Caco-2 (cell line): Measurements from ENCODE around the gene GAK. TPM values are rescaled to one million over a fixed set of nuclear protein-coding genes. Genes with fewer than 3 reads are reported as not detected.

ENCODE experiments used
- BruUV-seq: library from RNA; stranded (reverse); fragments of 400-500 nt; replicated peaks from 2 replicates; lab custom pipeline; 2021; lab: Mats Ljungman, UMichigan
- CTCF ChIA-PET: fragments of 300-600 bp; sonication (Branson Sonifier 250); formaldehyde crosslinking; loops from one replicate; lab custom pipeline; 2022; ENCODE audit warnings: antibody characterized with exemption; lab: Charles Lee
- POLR2A ChIA-PET: fragments of 300-600 bp; sonication (Branson Sonifier 250); formaldehyde crosslinking; loops from one replicate; lab custom pipeline; 2022; ENCODE audit warnings: antibody characterized with exemption; lab: Charles Lee
- DNase-seq, 2 experiments: peaks; one replicate each; pipeline versions ENCODE4 v3.0.0 to v3.0.0-alpha.2; 2020 to 2022
- H3K27me3 ChIP-seq: replicated peaks from 2 replicates; pipeline ENCODE4 v1.6.0; 2011; ENCODE audit warnings: low read length; ENCODE audit not compliant: control insufficient read depth, insufficient read depth
- H3K36me3 ChIP-seq: 2 replicates; pipeline ENCODE4 v1.5.1; 2011; ENCODE audit warnings: low read length; ENCODE audit not compliant: control insufficient read depth, insufficient read depth
- H3K4me1 ChIP-seq: fragments of 250-450 bp; sonication (Bioruptor Pico); 2 replicates; pipeline ENCODE4 v1.5.1; 2020; ENCODE audit warnings: mild to moderate bottlenecking
- H3K4me3 ChIP-seq: 2 replicates; pipeline ENCODE4 v1.5.1; 2011; ENCODE audit warnings: low read depth, mild to moderate bottlenecking, control low read depth, low read length
- H3K9me3 ChIP-seq: fragments of 250-450 bp; sonication (Bioruptor Pico); 2 replicates; pipeline ENCODE4 v1.5.1; 2020; ENCODE audit warnings: mild to moderate bottlenecking, moderate library complexity
- H3K27ac Mint-ChIP-seq: one replicate; pipeline ENCODE4 v1.8.0; 2022; ENCODE audit warnings: mixed read lengths; ENCODE audit not compliant: unreplicated experiment
- H3K27me3 Mint-ChIP-seq: one replicate; pipeline ENCODE4 v1.8.0; 2022; ENCODE audit warnings: mixed read lengths; ENCODE audit not compliant: insufficient read depth, unreplicated experiment
- H3K36me3 Mint-ChIP-seq: one replicate; pipeline ENCODE4 v1.8.0; 2022; ENCODE audit warnings: mild to moderate bottlenecking, mixed read lengths; ENCODE audit not compliant: insufficient read depth, unreplicated experiment
- H3K4me1 Mint-ChIP-seq: one replicate; pipeline ENCODE4 v1.8.0; 2022; ENCODE audit warnings: low read depth, mixed read lengths; ENCODE audit not compliant: unreplicated experiment
- H3K4me3 Mint-ChIP-seq: one replicate; pipeline ENCODE4 v1.8.0; 2022; ENCODE audit warnings: mild to moderate bottlenecking, moderate library complexity, mixed read lengths; ENCODE audit not compliant: unreplicated experiment
- H3K9me3 Mint-ChIP-seq: one replicate; pipeline ENCODE4 v1.8.0; 2022; ENCODE audit warnings: mixed read lengths; ENCODE audit not compliant: unreplicated experiment
- CTCF ChIP-seq, 2 experiments: fragments of 200-600 bp in 1 of 2; IDR thresholded peaks; 1 replicate in 1 of 2; 2 replicates in 1 of 2; pipeline versions ENCODE4 v1.5.1 to v1.8.0; 2011 to 2022; ENCODE audit warnings: antibody characterized with exemption in 1 of 2, control low read depth in 1 of 2, inconsistent platforms in 1 of 2, low read depth in 1 of 2, low read length in 1 of 2, mild to moderate bottlenecking in 1 of 2, moderate library complexity in 1 of 2; ENCODE audit not compliant: insufficient read depth in 1 of 2, severe bottlenecking in 1 of 2, unreplicated experiment in 1 of 2
- intact Hi-C: fragments of 100-400 bp; cut with micrococcal nuclease; formaldehyde crosslinking; loops from one replicate; pipeline ENCODE4 v1.10.0; 2022; ENCODE audit not compliant: unreplicated experiment
- total RNA-seq: library from RNA; stranded (reverse); gene quantifications from 2 replicates; pipeline ENCODE4 v1.2.3, GENCODE V29; 2022

Gene GAK
- total RNA-seq, 1 experiment from 2014 or later = 126 TPM

GRCh38 chr4:833731-834367 is 98.3 kb downstream of the GAK start:
- Mint-ChIP-seq H3K36me3 (no peaks in the 10 kb centered on the region), H3K27me3 (no peaks in the 10 kb centered on the region), H3K4me1 (no peaks in the 10 kb centered on the region), H3K27ac (no peak overlapping the region), H3K9me3 (peaks cover 9% of the 10 kb centered on the region), H3K4me3 (no peak overlapping the region)
- peaks cover 10% of the 10 kb centered on the region for H3K9me3 ChIP-seq
- H3K36me3 ChIP-seq = no peaks in the 10 kb centered on the region
- CTCF ChIA-PET = no interaction called here
- H3K27me3 ChIP-seq = no peaks in the 10 kb centered on the region
- intact Hi-C loops = no loop called here
- H3K4me1 ChIP-seq = no peaks in the 10 kb centered on the region
- DNase-seq = no peak
- POLR2A ChIA-PET = no interaction called here
- TF ChIP-seq CTCF (IDR thresholded peaks at IDR 0.05; ENCODE audit: insufficient read depth in 1 of 2, low read depth in 1 of 2, low read length in 1 of 2, severe bottlenecking in 1 of 2, unreplicated experiment in 1 of 2) = no peak
- no peak overlapping the region for H3K4me3 ChIP-seq
- no TSS peak for BruUV-seq

GRCh38 chr4:833156-833555 is 99.0 kb downstream of the GAK start:
- CTCF ChIA-PET = no interaction called here
- Mint-ChIP-seq H3K9me3 (peaks cover 9% of the 10 kb centered on the region), H3K4me3 (no peak overlapping the region), H3K36me3 (no peaks in the 10 kb centered on the region), H3K27me3 (peaks cover 1% of the 10 kb centered on the region), H3K27ac (no peak overlapping the region), H3K4me1 (no peaks in the 10 kb centered on the region)
- no peaks in the 10 kb centered on the region for H3K4me1 ChIP-seq
- POLR2A ChIA-PET = no interaction called here
- no peak for TF ChIP-seq CTCF (IDR thresholded peaks at IDR 0.05; ENCODE audit: insufficient read depth in 1 of 2, low read depth in 1 of 2, low read length in 1 of 2, severe bottlenecking in 1 of 2, unreplicated experiment in 1 of 2)
- no TSS peak for BruUV-seq
- H3K27me3 ChIP-seq = no peaks in the 10 kb centered on the region
- no peak for DNase-seq
- peaks cover 8% of the 10 kb centered on the region for H3K9me3 ChIP-seq
- no peak overlapping the region for H3K4me3 ChIP-seq
- intact Hi-C loops = no loop called here
- no peaks in the 10 kb centered on the region for H3K36me3 ChIP-seq

GRCh38 chr4:832536-832935 is 99.6 kb downstream of the GAK start:
- Histone ChIP-seq H3K36me3 (no peaks in the 10 kb centered on the region), H3K27me3 (no peaks in the 10 kb centered on the region), H3K4me3 (no peak overlapping the region), H3K9me3 (peaks cover 2% of the 10 kb centered on the region; the same call in 1 of the 2 replicates), H3K4me1 (no peaks in the 10 kb centered on the region)
- H3K36me3 Mint-ChIP-seq = no peaks in the 10 kb centered on the region
- H3K4me1 Mint-ChIP-seq = no peaks in the 10 kb centered on the region
- no peak overlapping the region for H3K27ac Mint-ChIP-seq
- CTCF ChIA-PET = no interaction called here
- intact Hi-C loops = no loop called here
- TF ChIP-seq CTCF (IDR thresholded peaks at IDR 0.05; ENCODE audit: insufficient read depth in 1 of 2, low read depth in 1 of 2, low read length in 1 of 2, severe bottlenecking in 1 of 2, unreplicated experiment in 1 of 2) = no peak
- DNase-seq = no peak
- POLR2A ChIA-PET = no interaction called here
- peaks cover 3% of the 10 kb centered on the region for H3K9me3 Mint-ChIP-seq
- BruUV-seq = no TSS peak
- no peak overlapping the region for H3K4me3 Mint-ChIP-seq
- H3K27me3 Mint-ChIP-seq = peaks cover 4% of the 10 kb centered on the region
